Nephron (organoid): ENCODE measurements around the gene MARS1.

Source experiments
- H3K27ac Mint-ChIP-seq, 3 experiments: 2 replicates each; pipeline ENCODE4 v1.8.0; 2020; ENCODE audit warnings: mixed read lengths in 3 of 3, mild to moderate bottlenecking in 2 of 3, moderate library complexity in 1 of 3
- H3K27me3 Mint-ChIP-seq: 2 replicates; pipeline ENCODE4 v1.8.0; 2021; ENCODE audit warnings: low read depth, mild to moderate bottlenecking, moderate library complexity, mixed read lengths
- H3K36me3 Mint-ChIP-seq: 2 replicates; pipeline ENCODE4 v1.8.0; 2020; ENCODE audit warnings: low read depth, mixed read lengths
- H3K4me1 Mint-ChIP-seq: 2 replicates; pipeline ENCODE4 v1.8.0; 2020; ENCODE audit warnings: mixed read lengths
- H3K4me3 Mint-ChIP-seq, 3 experiments: 2 replicates each; pipeline ENCODE4 v1.8.0; 2020; ENCODE audit warnings: mild to moderate bottlenecking in 3 of 3, mixed read lengths in 3 of 3, moderate library complexity in 2 of 3
- H3K9me3 Mint-ChIP-seq: 2 replicates; pipeline ENCODE4 v1.8.0; 2020; ENCODE audit warnings: mixed read lengths
- CTCF ChIP-seq, 3 experiments: fragments of 200-600 bp; sonication (generic); IDR thresholded peaks; one replicate each; pipeline ENCODE4 v1.5.0; 2021; ENCODE audit warnings: antibody characterized with exemption in 3 of 3; ENCODE audit not compliant: unreplicated experiment in 3 of 3

MARS1 gene

GRCh38 chr12:57522887-57523705 is 35.2 kb downstream of the MARS1 start:
- H3K27me3 Mint-ChIP-seq = no peaks in the 10 kb centered on the region
- H3K4me3 Mint-ChIP-seq = peak overlapping the region; percentile 95 to 99 (median 98)
- peaks cover 46% of the 10 kb centered on the region for H3K4me1 Mint-ChIP-seq
- H3K36me3 Mint-ChIP-seq = peaks cover 26% of the 10 kb centered on the region
- TF ChIP-seq CTCF (IDR thresholded peaks at IDR 0.05; ENCODE audit: unreplicated experiment in 3 of 3) = no peak
- H3K27ac Mint-ChIP-seq = peak overlapping the region; percentile 91 to 98 (median 97)
- no peaks in the 10 kb centered on the region for H3K9me3 Mint-ChIP-seq

- Mint-ChIP-seq H3K4me3 (peak overlapping the region; percentile 95 to 99 (median 98)), H3K36me3 (peaks cover 24% of the 10 kb centered on the region), H3K27ac (peak overlapping the region; percentile 91 to 98 (median 97)), H3K4me1 (peaks cover 38% of the 10 kb centered on the region), H3K27me3 (no peaks in the 10 kb centered on the region), H3K9me3 (no peaks in the 10 kb centered on the region)
- no peak for TF ChIP-seq CTCF (IDR thresholded peaks at IDR 0.05; ENCODE audit: unreplicated experiment in 3 of 3)
These were observed 36.1 kb downstream of the MARS1 start for GRCh38 chr12:57523706-57524614.

- peak overlapping the region; percentile 95 to 99 (median 98) for H3K4me3 Mint-ChIP-seq
These were observed 37.1 kb downstream of the MARS1 start for GRCh38 chr12:57524814-57525614.

GRCh38 chr12:57525615-57526383 is 37.9 kb downstream of the MARS1 start:
- Mint-ChIP-seq H3K4me1 (peaks cover 27% of the 10 kb centered on the region), H3K36me3 (peaks cover 33% of the 10 kb centered on the region), H3K27ac (peak overlapping the region in 1 of 3 experiments; percentile 53), H3K9me3 (no peaks in the 10 kb centered on the region), H3K4me3 (no peak overlapping the region), H3K27me3 (no peaks in the 10 kb centered on the region)
- no peak for TF ChIP-seq CTCF (IDR thresholded peaks at IDR 0.05; ENCODE audit: unreplicated experiment in 3 of 3)

More at GRCh38 chr12:57524814-57525614, 37.1 kb downstream of the MARS1 start:
- peaks cover 27% of the 10 kb centered on the region for H3K36me3 Mint-ChIP-seq
- peak overlapping the region; percentile 31 to 97 (median 91) for H3K27ac Mint-ChIP-seq
- peaks cover 32% of the 10 kb centered on the region for H3K4me1 Mint-ChIP-seq
- H3K9me3 Mint-ChIP-seq = no peaks in the 10 kb centered on the region
- H3K27me3 Mint-ChIP-seq = no peaks in the 10 kb centered on the region
- no peak for TF ChIP-seq CTCF (IDR thresholded peaks at IDR 0.05; ENCODE audit: unreplicated experiment in 3 of 3)
